Ramos (cell line): ENCODE data around the gene ARFGEF3.

Experiments
- in situ Hi-C: fragments of 300-500 bp; cut with MboI; formaldehyde crosslinking; loops from one replicate; pipeline ENCODE4 v1.14.3; 2022; ENCODE audit warnings: low sequenced_read_pairs; ENCODE audit not compliant: unreplicated experiment

The ARFGEF3 gene

DNA sequence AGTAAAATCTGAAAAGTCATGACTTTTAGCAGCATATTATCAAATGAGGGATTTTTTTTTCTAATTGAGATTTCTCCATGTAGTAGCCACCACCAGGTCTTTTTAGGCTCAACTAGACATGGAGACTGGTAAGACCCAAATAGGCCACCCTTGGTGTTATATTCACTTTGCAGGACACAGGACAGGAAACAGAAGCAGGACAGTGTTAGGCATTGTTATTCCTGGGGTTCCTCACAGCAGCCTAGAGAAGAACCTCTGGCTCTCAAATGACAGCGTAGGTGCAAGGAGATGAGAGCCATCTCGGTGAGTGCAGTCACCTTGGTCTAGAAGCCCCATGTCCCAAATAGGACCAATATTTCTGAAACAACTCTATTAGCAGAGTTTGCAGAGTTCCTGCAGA is 75.7 kb downstream of the ARFGEF3 start:
- in situ Hi-C loops, result no loop called here

DNA sequence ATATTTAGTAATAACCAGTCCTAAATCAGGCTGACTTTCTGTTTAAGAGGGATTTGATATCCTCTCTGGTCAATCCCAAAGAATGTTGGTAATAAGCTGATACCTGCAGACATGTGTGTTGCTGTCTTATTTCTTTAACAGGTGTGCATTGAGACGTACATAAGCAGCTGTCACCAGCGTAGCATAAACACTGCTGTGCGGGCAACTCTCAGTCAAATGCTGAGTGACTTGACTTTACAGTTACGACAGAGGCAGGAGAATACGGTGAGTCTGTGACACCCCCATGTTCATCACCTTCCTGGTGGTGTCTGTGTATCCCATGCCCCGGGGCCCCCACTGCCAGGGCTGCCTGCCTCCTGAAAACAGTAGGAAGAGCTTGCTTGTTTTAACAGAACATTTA is 76.6 kb downstream of the ARFGEF3 start:
- in situ Hi-C loops, result no loop called here

DNA sequence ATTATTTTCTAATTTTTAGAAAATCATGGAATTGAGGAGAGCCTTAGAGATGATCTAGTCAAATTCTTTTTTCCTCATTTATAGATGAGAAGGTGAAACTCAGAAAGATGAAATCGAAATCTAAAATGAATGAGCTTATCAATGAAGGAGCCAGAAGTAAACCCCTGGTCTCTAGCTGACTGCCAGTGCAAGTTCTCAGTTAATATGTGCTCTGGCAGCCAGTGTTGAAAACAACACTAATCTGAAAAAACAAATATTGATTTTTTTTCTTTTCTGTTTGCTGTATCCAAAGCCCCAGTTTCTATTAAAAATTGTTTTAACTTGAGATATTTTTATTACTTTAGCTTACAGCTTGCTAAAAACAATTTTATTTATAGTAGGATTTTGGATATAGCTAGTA is 78.0 kb downstream of the ARFGEF3 start:
- in situ Hi-C loops, result no loop called here

DNA sequence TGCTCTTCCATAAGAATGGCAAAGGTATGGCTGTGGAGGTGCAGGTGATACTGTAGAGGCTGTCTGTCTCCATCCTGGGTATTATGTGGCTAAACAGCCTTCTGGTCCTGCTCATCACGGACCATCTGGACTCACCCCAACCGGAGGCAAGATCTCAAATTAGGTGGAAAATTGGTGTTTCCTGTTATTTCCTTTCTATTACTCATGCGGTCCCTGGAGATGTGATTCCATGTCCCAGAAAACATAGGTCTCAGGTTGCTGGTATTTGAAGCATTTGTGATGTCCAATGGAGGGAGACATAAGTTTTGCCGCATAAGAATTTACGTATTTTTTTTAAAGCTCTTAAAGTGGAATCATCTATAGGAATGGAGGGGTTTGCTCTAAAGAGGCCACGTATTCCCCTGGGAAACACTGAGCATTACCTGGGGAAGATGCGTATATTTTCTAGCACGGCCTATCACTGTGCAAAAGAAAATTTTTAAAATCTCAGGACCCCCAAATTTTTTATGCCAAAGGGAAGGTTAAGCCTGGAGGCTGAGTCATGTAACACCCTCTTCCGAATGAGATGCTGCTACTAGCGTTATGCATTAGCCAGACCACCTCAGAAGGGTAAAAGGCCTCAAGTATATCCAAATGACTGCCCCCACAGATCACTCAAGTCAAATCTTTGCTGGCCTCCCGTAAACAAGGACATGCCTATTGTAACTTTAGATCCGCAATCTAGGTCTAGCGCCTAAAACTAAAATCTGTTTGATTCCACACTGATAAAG is 78.9 kb downstream of the ARFGEF3 start:
- in situ Hi-C loops, result no loop called here

- in situ Hi-C loops, result no loop called here
Observed at GRCh38 chr6:138241381-138241780, 79.6 kb downstream of the ARFGEF3 start.

DNA sequence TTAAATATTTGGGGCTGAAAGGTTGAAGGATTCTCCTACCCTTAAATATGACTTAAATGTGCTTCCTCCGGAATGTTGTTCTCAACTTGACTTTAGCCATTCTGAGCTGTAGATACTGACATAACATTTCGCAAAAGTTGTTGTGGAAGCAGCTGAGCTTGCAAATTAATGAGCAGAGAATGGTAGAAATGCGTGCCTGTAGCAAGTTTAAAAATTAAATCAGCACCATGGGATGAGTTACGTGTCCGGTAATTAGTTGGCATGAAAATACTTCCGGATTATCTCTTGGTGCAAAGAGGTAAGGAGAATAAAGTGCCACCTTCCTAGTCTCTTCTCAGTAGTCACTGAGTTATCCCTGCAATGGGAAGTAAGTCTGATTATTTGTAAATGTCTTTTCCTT is 80.2 kb downstream of the ARFGEF3 start:
- in situ Hi-C loops, result no loop called here

GRCh38 chr6:138242987-138243592 is 81.4 kb downstream of the ARFGEF3 start:
- in situ Hi-C loops, result no loop called here

GRCh38 chr6:138245751-138246150 is 84.0 kb downstream of the ARFGEF3 start:
- in situ Hi-C loops, result no loop called here

- in situ Hi-C loops, result no loop called here
Observed at GRCh38 chr6:138246650-138247440, 85.1 kb downstream of the ARFGEF3 start.

DNA sequence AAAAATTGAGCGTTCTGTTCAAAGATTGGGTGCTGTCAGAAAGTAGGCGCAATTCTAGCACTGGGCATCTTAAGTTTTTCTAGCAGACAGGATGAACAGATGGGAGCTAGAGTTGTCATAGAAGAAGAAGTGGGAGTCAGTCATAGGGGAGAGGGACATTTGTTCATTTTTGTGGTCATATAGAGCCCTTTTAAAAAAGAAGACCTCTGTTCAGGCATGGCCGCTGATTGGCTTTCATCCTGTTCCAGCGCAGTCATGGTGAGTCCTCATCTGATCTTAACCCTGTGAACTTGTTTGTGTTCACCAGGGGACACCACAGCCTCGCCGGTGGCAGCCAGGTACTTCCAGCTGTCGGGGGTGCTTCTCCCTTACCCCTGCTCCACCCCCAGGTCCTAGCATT is 86.3 kb downstream of the ARFGEF3 start:
- in situ Hi-C loops, result no loop called here

- in situ Hi-C loops, result no loop called here
Observed at GRCh38 chr6:138248878-138249277, 87.1 kb downstream of the ARFGEF3 start.

GRCh38 chr6:138250053-138250452 is 88.3 kb downstream of the ARFGEF3 start:
- in situ Hi-C loops, result no loop called here

GRCh38 chr6:138250513-138251247 is 88.9 kb downstream of the ARFGEF3 start:
- in situ Hi-C loops, result no loop called here

DNA sequence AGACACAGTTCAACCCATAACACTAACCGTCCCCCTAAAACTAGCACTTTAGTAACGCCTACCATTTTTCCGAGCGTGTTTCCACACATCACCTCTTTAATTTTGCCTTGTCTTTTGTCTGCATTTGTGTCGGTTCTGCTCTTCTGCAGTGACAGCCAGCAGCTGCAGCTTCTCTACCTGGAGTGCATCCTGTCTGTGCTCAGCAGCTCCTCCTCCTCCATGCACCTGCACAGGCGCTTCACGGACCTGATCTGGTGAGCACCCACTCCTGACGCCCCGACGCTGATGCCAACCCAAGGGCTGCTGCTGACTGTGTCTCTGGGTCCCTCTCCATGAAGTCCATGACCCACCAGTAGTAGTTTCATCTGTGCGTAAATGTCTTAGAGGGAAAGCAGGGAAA is 92.0 kb downstream of the ARFGEF3 start:
- in situ Hi-C loops, result no loop called here

- in situ Hi-C loops, result no loop called here
Observed at GRCh38 chr6:138255443-138255842, 93.7 kb downstream of the ARFGEF3 start.

- in situ Hi-C loops, result no loop called here
Observed at GRCh38 chr6:138257638-138258040, 95.9 kb downstream of the ARFGEF3 start.

DNA sequence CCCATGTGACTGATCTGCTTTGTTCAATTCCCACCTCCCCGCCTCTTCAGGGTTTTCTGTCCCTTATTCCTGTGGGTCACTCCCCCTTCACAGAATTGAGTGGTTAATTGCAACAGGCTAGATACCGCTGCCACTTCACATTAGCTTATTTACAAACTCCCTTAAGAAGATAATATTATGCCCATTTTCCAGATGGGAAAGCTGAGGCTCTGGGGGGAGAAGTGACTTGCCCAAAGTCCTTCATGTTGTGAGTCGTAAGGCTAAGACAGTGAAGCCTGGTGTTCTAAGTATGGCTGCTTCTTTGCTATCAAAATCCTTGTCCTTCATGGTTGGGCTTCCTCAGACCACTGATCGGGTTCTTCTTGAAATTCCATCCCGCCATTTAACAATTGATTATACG is 96.5 kb downstream of the ARFGEF3 start:
- in situ Hi-C loops, result no loop called here

- in situ Hi-C loops, result no loop called here
Observed at GRCh38 chr6:138258991-138259390, 97.3 kb downstream of the ARFGEF3 start.

DNA sequence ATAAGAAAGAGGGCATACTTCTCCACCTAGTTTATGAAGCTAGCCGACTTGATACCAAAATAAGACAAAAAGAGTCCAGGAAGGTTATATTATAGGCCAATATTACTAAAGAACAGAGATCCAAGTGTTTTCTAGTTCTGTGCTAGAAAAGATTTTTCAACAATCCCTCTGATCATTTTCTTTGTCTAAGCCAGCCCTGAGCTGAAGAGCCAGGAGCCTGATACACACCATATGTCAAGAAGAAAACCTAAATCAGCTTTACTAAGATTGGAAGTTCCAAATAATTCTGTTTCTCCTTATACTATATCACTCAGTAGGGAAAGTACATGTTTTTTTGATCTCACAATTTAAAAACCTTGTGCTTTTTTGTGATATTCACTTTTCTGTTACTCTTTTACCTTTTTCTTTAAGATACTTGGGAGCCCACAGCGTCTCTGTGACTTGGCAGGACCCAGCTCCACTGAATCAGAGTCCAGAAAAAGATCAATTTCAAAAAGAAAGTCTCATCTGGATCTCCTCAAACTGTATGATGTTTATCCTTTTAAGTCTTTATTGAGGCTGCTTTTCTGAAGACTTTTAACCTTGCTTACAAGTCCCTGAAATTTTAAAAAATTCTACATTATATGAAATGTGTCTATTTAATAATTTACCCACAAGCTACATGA is 99.5 kb downstream of the ARFGEF3 start:
- in situ Hi-C loops, result no loop called here

GRCh38 chr6:138263963-138264362 is 102.2 kb downstream of the ARFGEF3 start:
- in situ Hi-C loops, result no loop called here
